GM18868 (cell line): Measurements from ENCODE around the gene HLTF.
"Not testable (repeated sequence)": the region's sequence is repeated elsewhere in the genome, so short reads cannot be mapped to it uniquely, and the experiment has no call there.

Experiments used
- ATAC-seq: cut with Tn5 transposase; IDR thresholded peaks from one replicate; pipeline ENCODE4 v1.9.1; 2021; ENCODE audit warnings: mild to moderate bottlenecking, moderate library complexity; ENCODE audit not compliant: unreplicated experiment

Gene HLTF

DNA sequence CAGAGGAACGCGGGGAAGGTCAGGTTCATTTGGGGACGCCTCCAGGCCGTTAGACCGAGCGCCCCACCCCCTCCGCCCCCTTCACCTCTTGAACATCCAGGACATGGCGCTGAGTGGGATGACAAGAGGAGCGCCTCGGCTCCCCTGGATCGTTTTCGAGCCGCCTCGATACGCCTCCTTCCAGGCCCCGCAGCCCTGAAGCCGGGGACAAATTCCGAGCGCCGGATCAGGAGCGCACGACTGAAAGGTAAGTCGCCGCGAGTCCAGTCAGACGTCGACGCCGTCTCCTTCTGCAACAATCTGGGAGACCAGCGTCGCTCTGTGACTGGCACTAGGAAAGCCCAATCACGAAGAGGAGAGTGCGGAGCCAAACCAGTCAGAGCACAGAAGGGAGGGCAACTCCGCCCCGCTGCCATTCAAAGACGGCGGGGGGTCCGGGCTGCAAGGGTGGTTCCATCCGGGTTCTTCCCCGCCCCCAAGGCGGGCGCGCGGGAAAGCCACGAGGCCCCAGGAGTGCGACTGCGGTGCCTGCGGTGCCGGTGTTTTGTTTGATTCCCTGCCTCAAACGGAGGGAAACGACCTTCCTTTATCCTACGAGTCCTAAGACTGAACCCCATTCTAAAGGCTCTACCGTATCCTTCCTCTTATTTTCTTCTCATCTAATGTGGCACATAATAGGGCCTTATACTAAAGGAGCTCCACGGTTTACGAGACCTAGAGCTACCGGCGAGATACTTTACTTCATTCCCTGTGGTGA is at the start of gene HLTF:
HLTF (minus strand) TSS at position 302 of the 757 bp plus-strand sequence; CDS start at position 105, 197 bp downstream.
- ATAC-seq, result peak; percentile 96

GRCh38 chr3:149134575-149134974 is 48.2 kb upstream of the HLTF start:
- ATAC-seq, result no peak

GRCh38 chr3:149131589-149131988 is 45.3 kb upstream of the HLTF start:
- ATAC-seq, result no peak

DNA sequence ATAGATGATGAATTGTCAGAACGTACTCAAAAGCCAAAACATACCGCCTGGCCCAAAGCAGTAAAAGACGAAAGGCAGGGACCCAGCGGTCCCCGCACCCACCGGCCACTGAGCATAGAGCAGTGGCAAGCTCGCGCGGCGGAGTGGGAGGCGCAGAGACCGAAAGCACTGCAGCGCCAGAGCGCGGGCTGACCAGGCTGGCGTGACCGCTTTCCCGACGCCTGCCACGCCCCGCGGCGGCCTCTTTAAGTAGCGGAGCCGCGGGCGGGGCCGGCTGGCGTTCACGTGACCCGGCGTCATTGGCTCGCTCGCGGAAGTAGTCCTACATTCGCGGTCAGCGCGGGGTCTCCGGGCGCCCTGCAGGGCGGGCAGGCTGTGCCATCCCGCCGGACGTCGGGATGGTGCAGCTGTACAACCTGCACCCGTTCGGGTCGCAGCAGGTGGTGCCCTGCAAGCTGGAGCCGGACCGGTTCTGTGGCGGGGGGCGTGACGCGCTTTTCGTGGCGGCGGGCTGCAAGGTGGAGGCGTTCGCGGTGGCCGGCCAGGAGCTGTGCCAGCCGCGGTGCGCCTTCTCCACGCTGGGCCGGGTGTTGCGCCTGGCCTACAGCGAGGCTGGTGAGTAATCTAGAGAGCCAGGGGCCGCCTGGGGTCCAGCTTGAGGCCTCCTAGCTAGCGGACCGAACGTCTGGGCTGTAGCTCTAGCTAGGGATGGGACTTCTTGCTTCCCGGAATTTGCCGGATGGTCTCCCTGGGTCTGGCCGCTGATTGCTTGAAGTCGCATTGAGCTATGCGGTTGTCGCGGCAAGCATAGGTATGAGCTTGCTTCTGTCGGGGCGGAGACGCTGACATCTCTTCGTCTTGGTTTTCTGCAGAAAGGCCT is 43.2 kb upstream of the HLTF start, which contains the start of gene HPS3:
HPS3 (plus strand) TSS at position 313 of the 880 bp plus-strand sequence; CDS start at position 399, 86 bp downstream.
- ATAC-seq, result peak; percentile 95

DNA sequence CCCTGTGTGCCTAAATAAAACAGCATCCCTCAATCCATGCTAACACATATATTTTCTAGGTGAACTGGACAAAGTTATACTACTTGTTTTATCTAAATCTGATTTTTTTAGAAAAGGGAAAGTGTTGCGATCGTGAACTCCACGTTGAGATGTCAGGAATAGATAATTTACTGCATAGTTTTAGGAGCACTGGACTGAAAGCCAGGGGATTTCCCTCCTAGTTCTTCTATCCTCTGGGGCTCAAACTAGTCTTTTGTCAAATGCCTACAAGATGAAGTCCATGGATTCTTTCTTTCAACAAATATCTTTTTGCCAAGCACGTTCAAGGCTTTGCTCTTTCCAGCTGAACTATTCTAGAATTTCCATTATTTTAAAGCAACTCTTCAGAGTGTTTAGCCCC is 42.5 kb upstream of the HLTF start:
- ATAC-seq, result peak; percentile 8

DNA sequence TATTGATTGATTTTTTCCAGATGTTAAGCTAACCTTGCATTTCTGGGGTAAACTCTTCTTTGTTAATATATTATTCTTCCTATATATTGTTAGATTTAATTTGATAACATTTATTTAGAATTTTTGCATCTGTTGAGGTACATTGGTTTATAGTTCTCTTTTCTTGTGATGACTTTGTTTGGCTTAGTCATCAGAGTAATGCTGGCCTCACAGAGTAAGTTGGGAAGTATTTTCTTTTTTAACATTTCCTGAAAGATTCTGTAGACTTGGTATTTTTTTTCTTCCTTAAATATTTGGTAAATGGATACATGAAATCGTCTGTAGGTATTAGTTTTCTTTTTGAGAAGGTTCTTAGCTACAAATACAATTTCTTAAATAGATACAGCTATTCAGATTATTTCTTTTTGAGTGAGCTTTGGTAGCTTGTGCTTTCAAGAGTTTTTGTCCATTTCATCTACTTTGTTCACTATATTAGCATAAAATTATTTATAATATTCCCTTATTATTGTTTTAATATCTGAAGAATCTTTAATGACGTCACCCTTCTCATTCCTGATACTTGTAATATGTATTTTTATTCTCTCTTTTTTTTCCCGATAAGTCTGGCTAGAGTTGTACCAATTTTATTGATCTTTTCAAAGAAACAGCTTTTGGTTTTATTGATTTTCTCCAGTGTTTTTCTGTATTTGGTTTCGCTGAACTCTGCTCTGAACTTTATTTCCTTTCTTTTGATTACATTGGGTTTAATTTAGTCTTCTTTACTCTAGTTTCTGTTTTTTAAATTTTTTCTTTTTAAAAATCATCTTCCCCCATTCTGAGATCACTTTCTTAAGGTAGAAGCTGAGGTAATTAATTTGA is 36.6 kb upstream of the HLTF start:
- no peak for ATAC-seq

DNA sequence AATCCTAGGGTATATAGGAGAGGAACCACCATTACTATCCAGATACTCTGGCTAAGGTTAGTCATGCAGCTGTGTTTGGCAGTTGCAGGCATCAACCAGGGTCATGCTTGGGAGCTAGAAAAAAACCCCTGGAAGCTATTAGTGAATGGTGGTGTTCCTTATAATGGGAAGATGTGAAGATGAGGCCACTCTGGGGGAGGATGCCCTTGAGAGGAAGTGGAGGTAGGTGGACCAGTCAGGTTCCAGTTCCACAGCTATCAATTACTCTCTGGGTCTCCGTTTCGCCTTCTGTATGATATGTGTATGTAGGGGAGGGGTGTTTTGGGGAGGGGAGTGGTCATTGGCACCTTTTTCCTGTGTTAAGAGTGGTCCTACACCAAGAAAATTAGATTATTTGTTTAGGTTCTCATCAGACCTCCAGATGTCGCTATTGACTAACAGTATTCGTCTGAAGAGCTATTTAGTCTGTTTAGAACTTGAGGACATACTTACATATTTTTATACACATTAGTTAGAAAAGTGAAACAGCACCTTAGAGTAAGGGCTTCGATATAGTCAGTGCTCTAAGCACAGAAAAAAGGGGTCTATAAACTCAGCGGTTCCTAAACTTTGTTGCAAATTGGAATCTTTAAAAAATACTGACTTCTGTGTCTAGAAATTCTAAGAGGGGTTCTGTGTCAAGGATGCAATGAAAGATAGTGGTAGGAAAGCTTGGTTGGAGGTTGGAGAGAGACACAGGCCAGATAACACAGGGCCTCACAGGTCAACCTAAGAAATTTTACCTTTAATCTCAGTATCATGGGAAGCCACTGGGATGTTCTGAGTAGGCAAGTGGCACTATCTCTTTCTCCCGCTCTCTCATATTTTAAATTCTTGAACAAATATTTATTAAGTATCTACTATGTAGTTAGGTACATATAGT is 34.0 kb upstream of the HLTF start:
- peak; percentile 80 for ATAC-seq

DNA sequence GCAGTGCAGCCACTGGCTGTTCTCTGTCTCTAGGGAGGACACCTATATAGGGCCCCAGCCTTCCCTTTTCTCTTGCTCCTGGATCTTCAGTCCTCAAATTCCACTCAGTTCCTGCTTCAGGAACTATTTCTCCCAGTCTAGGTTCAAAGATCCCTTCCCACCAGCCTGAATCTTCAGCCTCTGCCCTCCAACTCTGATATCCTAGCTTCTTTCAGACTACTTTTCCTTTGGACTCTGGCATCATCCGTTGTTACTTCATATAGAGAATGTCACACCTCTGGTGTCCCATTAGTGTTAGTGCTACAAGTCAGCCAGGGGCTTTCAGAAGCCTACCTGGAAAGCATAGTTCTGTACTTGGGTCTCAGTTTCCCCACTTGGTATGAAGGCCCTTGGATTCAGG is 33.1 kb upstream of the HLTF start:
- ATAC-seq, result no peak

DNA sequence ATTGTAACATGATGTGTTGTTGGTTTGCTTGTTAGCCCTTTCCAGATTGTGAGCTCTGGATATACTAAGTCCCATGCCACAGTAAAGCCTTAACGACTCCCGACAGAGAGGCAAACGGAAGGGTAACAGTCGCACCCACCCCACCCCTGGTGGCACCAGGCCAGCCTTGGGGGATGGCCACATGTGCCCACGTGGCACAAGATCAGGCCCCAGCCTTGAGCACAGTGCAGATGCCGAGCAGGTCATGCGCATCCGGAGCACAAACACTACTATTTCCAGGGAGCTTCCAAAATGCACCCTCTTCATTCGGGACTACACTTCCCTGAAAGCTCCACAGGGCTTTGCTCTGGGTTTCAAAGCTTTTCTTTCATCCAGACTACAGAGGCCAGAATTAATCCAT is 32.4 kb upstream of the HLTF start:
- ATAC-seq, result no peak

GRCh38 chr3:149115114-149115513 is 28.8 kb upstream of the HLTF start:
- no peak for ATAC-seq

GRCh38 chr3:149114458-149114857 is 28.1 kb upstream of the HLTF start:
- ATAC-seq, result no peak

GRCh38 chr3:149104484-149104883 is 18.2 kb upstream of the HLTF start:
- ATAC-seq, result no peak

GRCh38 chr3:149101641-149102040 is 15.3 kb upstream of the HLTF start:
- no peak for ATAC-seq

GRCh38 chr3:149101154-149101553 is 14.8 kb upstream of the HLTF start:
- ATAC-seq, result no peak

- not testable (repeated sequence) for ATAC-seq
Observed at GRCh38 chr3:149097987-149098386, 11.7 kb upstream of the HLTF start.

DNA sequence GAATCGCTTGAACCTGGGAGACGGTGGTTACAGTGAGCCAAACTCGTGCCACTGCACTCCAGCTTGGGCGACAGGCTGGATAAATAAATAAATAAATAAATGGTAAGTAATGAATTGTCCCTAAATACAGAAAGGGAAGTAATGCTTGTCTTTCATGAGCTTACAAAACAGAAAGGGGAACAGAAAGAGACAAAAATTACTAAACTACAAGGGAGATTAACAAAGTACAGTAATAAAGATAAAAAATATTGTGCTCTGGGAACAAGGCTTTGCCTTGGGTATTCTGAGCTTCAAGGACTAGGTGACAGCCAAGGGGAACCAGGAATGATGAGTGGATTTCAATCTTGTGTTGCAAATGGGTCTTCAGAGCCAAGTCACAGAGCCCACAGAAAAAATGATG is 9.2 kb upstream of the HLTF start:
- ATAC-seq, result peak; percentile 92

- no peak for ATAC-seq
Observed at GRCh38 chr3:149091983-149092382, 5.7 kb upstream of the HLTF start.

DNA sequence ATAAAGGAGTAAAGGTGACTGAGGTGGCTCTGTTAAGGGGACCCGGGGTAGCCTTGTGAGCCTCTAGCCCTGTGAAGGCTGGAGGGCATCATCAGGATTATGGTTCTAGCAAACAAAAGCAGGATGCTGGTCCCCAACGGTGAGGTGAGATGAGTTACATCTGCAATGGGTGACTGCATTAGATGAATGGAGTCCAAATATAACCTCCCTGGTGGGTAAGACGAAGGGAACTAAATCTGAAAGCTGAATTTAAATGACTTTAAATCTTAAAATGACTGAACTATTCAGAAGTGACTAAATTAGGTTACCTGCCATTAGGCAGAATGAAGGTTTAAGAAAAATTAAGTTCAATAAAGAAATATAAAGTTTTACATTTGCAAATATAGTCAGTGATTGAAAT is 4.6 kb upstream of the HLTF start:
- peak; percentile 32 for ATAC-seq

GRCh38 chr3:149090461-149090860 is 4.1 kb upstream of the HLTF start:
- ATAC-seq, result no peak

DNA sequence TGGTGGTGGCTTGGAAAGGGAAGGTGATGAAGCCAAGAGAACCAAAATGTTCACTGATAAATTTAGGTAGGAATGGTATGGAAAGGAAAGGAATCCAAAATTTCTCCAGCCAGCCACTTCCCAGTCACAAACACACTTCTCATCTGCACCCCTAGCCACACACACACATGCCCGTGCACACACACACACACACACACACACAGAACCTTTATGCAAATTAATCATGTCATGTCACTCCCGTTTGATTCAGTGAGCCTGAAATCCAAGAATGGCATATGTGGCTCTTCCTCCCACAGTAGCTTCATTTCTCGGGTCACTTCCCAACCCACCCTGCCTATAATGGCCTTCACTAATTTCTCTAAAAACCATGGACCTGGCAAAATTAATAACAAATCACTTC is 3.1 kb upstream of the HLTF start:
- no peak for ATAC-seq
